Ishikawa (cell line): ENCODE data around the gene HOXA3.

Experiments
- RAD21 ChIP-seq: IDR thresholded peaks from 2 replicates; pipeline ENCODE4 v1.6.1; 2012; ENCODE audit warnings: low read depth
- TAF1 ChIP-seq: IDR thresholded peaks from 2 replicates; pipeline ENCODE4 v1.6.1; 2012; ENCODE audit warnings: low read depth, mild to moderate bottlenecking
- TCF12 ChIP-seq: IDR thresholded peaks from 2 replicates; pipeline ENCODE4 v1.6.1; 2012; ENCODE audit warnings: low read depth
- ZBTB7A ChIP-seq: IDR thresholded peaks from 2 replicates; pipeline ENCODE4 v1.6.1; 2012; ENCODE audit warnings: low read depth

GRCh38 chr7:27154901-27155815 is 2.8 kb upstream of the HOXA3 start:
- TF ChIP-seq RAD21 = no peak
- TF ChIP-seq TCF12 = no peak
- TF ChIP-seq TAF1 = no peak
- TF ChIP-seq ZBTB7A = no peak
